GM06990 (cell line): ENCODE measurements around the gene GABARAP.

ENCODE experiments used
- DNase-seq: peaks from one replicate; pipeline ENCODE4 v3.0.0-alpha.2; 2011; ENCODE audit not compliant: insufficient read length; ENCODE audit errors: extremely low read depth
- H3K27me3 ChIP-seq: replicated peaks from 2 replicates; pipeline ENCODE4 v1.6.0; 2011; ENCODE audit warnings: low read length; ENCODE audit not compliant: control insufficient read depth, insufficient read depth
- H3K36me3 ChIP-seq: 2 replicates; pipeline ENCODE4 v1.5.1; 2011; ENCODE audit warnings: low read length; ENCODE audit not compliant: control insufficient read depth, insufficient read depth
- H3K4me3 ChIP-seq: replicated peaks from 2 replicates; pipeline ENCODE4 v1.5.1; 2011; ENCODE audit warnings: low read depth, mild to moderate bottlenecking, control low read depth, low read length
- TF ChIP-seq, protein P1 (sequence below): IDR thresholded peaks from 2 replicates; pipeline ENCODE4 v1.5.1; 2011; ENCODE audit warnings: low read length, control low read depth, mild to moderate bottlenecking, inconsistent platforms; ENCODE audit not compliant: insufficient read depth, poor library complexity, severe bottlenecking

GABARAP gene

DNA sequence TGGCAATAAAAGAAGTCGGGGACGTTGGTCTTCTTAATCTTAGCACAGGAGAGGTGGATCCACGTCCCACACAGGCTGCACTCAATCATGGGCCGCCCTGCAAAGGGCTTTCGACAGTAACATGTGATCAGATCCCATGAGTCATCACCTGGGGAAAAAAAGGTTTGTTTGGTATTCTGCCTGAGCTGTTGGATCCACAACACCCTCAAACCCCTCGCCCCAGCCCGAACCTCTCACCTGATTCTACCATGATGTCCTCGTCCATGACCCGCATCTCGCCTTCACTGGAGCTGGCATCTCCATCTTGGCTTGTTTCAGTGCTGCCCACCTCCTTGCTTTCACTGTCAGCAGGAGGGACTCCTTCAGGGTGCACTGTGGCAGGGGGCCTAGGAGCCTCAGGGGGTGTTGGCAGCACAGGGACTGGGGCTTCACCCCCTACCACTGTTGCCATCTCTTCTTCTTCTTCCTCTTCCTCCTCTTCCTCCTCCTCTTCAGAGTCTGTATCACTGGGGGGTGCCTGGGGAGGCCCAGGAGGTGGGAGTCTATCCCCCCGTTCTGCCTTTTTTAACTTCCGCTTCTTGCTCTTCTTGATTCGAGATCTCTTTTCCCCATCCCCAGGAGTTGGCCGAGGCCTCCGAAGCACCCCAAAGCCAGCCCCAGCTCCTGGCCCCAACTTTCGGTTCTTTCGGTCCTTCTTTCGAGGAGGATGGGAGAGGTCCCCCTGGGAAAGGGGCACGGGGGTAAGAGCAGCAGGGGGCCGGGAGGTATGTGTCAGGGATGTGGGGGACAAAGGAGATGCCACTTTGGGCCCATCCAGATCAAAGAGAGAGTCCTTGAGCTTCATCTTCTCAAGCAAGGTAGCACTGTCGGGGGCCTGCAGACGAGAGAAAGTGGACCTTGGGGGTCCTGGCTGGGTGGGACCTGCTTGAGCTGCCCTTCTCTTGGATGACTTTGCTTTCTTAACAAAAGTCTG lies 6.3 kb downstream of the GABARAP start:
- Histone ChIP-seq H3K4me3 (no peak overlapping the region), H3K36me3 (peaks cover 18% of the 10 kb centered on the region), H3K27me3 (no peaks in the 10 kb centered on the region)
- DNase-seq: no peak
- TF ChIP-seq, protein P1, sequence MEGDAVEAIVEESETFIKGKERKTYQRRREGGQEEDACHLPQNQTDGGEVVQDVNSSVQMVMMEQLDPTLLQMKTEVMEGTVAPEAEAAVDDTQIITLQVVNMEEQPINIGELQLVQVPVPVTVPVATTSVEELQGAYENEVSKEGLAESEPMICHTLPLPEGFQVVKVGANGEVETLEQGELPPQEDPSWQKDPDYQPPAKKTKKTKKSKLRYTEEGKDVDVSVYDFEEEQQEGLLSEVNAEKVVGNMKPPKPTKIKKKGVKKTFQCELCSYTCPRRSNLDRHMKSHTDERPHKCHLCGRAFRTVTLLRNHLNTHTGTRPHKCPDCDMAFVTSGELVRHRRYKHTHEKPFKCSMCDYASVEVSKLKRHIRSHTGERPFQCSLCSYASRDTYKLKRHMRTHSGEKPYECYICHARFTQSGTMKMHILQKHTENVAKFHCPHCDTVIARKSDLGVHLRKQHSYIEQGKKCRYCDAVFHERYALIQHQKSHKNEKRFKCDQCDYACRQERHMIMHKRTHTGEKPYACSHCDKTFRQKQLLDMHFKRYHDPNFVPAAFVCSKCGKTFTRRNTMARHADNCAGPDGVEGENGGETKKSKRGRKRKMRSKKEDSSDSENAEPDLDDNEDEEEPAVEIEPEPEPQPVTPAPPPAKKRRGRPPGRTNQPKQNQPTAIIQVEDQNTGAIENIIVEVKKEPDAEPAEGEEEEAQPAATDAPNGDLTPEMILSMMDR: no peak

DNA sequence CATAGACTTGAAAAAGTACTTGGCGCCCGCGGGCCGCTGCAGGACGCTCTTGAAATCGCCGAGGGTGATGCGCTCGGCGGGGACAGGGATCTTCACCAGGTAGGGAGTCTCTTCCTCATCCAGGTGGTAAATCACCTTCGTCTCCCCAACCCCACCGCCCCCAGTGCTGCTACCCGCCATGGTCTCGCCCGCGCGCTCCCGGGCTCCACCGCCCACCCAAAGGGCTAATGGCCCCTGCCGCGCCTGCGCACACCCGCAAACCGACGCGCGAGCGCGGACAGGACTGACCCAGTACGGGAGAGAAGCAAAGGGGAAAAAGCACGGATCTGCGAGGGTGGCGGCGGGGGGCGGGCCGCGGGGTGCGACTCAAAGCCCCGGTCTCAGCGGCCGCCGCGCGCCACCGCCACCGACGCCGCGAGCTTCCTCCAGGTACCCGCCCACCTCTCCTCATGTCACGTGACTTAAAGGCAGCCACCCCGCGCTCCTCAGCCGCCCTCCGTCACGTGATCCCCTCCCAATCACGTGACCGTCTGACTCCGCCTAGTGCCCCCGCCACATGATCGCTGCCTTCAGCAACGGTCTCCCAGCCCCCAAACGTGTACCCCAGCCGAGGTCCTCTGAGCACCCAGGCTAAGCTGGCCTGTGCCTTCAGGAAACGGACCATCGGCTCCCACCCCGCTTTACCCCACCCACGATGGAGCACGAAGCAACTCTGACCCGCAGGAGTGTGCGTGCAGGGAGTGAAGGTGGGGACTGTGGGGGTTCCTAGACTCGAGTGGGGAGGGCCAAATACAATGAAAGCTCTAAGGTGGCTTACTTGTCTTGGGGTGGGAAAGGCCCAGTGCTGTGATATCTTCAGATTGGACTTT lies 7.9 kb downstream of the GABARAP start, which contains the start of gene DVL2:
DVL2 (minus strand) TSS at position 435 of the 869 bp plus-strand sequence; CDS start at position 180, 255 bp downstream.
- TF ChIP-seq, protein P1: no peak
- Histone ChIP-seq H3K27me3 (no peaks in the 10 kb centered on the region), H3K36me3 (peaks cover 28% of the 10 kb centered on the region), H3K4me3 (peak within 1 kb of the TSS; percentile 65)
- peak; percentile 92 for DNase-seq

DNA sequence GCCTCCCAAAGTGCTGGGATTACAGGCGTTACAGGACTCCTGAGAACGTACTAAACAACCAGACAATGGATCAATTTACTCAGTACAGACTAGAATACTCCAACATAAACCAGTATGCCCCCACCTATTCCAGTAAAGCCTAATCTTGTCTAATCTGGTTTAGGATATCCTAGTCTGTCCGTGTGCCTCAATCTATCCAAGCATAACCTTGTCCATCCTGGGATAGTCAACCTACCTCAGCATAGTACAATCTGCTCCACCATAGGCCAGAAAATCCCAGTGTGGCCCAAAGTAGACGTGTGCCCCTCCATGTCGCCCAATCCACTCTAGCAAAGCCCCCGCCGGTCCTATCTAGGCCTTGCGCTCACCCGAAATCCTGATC lies 8.6 kb downstream of the GABARAP start:
- TF ChIP-seq, protein P1: no peak
- peak overlapping the region; percentile 65 for H3K4me3 ChIP-seq
- no peaks in the 10 kb centered on the region for H3K27me3 ChIP-seq
- DNase-seq: no peak
- peaks cover 31% of the 10 kb centered on the region for H3K36me3 ChIP-seq

DNA sequence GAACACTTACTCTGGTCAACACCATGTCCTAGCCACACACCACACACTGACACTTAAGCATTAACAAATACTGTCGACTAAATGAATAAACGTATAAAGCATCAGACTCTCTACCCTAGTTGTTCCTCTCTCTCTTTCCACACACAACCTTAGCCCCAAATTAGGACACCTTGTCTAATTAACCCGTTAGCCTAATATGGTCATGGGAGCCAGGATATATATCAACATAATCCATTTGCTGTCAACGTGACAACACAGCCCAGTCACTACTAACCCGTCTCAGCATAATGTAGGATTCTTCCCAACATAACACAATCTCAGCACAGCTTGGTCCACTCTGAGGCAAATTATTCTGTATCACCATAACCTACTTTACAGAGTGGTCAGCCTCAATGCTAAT lies 10.1 kb downstream of the GABARAP start:
- DNase-seq: no peak
- H3K4me3 ChIP-seq: no peak overlapping the region
- no peaks in the 10 kb centered on the region for H3K27me3 ChIP-seq
- H3K36me3 ChIP-seq: peaks cover 37% of the 10 kb centered on the region
- TF ChIP-seq, protein P1: no peak

DNA sequence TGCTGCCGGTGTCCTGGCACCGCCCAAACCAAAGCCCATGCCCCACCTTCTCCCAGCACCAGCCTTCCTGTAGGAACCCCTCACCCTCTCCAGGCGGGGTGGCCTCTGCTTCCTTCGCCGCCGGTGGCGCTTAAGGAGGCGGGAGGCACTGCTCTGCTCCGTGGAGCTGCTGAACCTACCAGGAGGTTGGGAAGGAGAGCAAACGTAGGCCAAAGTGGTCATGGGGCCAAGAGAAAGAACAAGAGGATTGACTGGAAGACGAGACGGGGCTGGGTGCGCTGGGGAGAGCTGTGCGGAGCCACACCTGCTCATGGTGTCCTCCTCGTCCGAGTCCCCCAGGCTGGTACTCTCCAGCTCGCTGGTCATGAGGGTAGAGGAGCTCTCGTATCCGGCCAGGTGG lies 12.7 kb downstream of the GABARAP start:
- TF ChIP-seq, protein P1: no peak
- H3K27me3 ChIP-seq: no peaks in the 10 kb centered on the region
- peaks cover 32% of the 10 kb centered on the region for H3K36me3 ChIP-seq
- DNase-seq: no peak
- no peak overlapping the region for H3K4me3 ChIP-seq
